K562 (cell line): ENCODE results near the gene LRP1. TPM values are rescaled to one million over a fixed set of nuclear protein-coding genes. Genes with fewer than 3 reads are reported as not detected.

Source experiments
- ATAC-seq: fragments of 200-7000 bp; cut with Tn5 transposase; 3 replicates; pipeline ENCODE4 v1.9.1; 2020; ENCODE audit warnings: moderate library complexity
- BruUV-seq: library from RNA; stranded (reverse); fragments of 400-500 nt; replicated peaks from 2 replicates; lab custom pipeline; 2021; lab: Mats Ljungman, UMichigan
- CTCF ChIA-PET: fragments of 300-600 bp; formaldehyde crosslinking; extraction: SDS; loops from one replicate; lab custom pipeline; 2021; ENCODE audit warnings: low intra/inter-chr PET ratio; lab: Yijun Ruan, JAX
- POLR2A ChIA-PET: fragments of 300-600, 350-650 bp; sonication (Branson Sonifier 250); formaldehyde crosslinking; extraction: SDS; loops from one replicate; lab custom pipeline; 2021; ENCODE audit warnings: antibody characterized with exemption, inconsistent platforms; lab: Yijun Ruan, JAX
- DNase-seq, 4 experiments: peaks; one replicate each; pipeline versions ENCODE4 v3.0.0 to v3.0.0-alpha.2; 2011 to 2018; ENCODE audit warnings: low spot score in 3 of 4, mixed read lengths in 3 of 4; ENCODE audit errors: extremely low read depth in 1 of 4
- FAIRE-seq: peaks from 2 replicates; lab custom pipeline; 2011; peaks lifted over from hg19 to GRCh38; lab: Jason Lieb, UNC
- H2AFZ ChIP-seq: 2 replicates; pipeline ENCODE4 v1.6.0; 2011; ENCODE audit warnings: low read depth, low read length, control low read depth, inconsistent platforms
- H3K27ac ChIP-seq: fragments of 200-600 bp; 3 replicates; pipeline ENCODE4 v1.8.0; 2011; ENCODE audit warnings: low read depth, mild to moderate bottlenecking, control low read depth, inconsistent platforms, low read length, moderate library complexity, mixed read lengths; ENCODE audit errors: extremely low read depth
- H3K27me3 ChIP-seq, 2 experiments: fragments of 300-600 bp in 1 of 2; 2 replicates in 1 of 2; 3 replicates in 1 of 2; pipeline versions ENCODE4 v1.6.0 to v1.8.0; 2011; ENCODE audit warnings: inconsistent platforms in 2 of 2, low read length in 2 of 2, mild to moderate bottlenecking in 1 of 2, mixed read lengths in 1 of 2, moderate library complexity in 1 of 2; ENCODE audit not compliant: control insufficient read depth in 2 of 2, insufficient read depth in 2 of 2
- H3K36me3 ChIP-seq: fragments of 300-600 bp; 3 replicates; pipeline ENCODE4 v1.8.0; 2011; ENCODE audit warnings: mild to moderate bottlenecking, low read length, inconsistent platforms; ENCODE audit not compliant: control insufficient read depth, insufficient read depth
- H3K4me1 ChIP-seq, 2 experiments: fragments of 200-600 bp in 1 of 2; replicated peaks in 1 of 2; 2 replicates in 1 of 2; 3 replicates in 1 of 2; pipeline versions ENCODE4 v1.5.1 to v1.8.0; 2011; ENCODE audit warnings: inconsistent platforms in 2 of 2, low read length in 2 of 2, mild to moderate bottlenecking in 1 of 2, mixed read lengths in 1 of 2, moderate library complexity in 1 of 2; ENCODE audit not compliant: control insufficient read depth in 2 of 2, insufficient read depth in 2 of 2
- H3K4me2 ChIP-seq: 2 replicates; pipeline ENCODE4 v1.6.1; 2011; ENCODE audit warnings: low read length, control low read depth, inconsistent platforms, mixed read lengths; ENCODE audit not compliant: insufficient read depth
- H3K4me3 ChIP-seq: fragments of 200-600 bp; sonication (generic), shearing (Covaris generic); 2 replicates; pipeline ENCODE4 v1.5.1; 2016; ENCODE audit warnings: control low read depth, inconsistent platforms
- H3K79me2 ChIP-seq: fragments of 200-600 bp; 3 replicates; pipeline ENCODE4 v1.8.0; 2011; ENCODE audit warnings: low read length, inconsistent platforms; ENCODE audit not compliant: control insufficient read depth, insufficient read depth
- H3K9ac ChIP-seq, 2 experiments: 2 replicates each; pipeline versions ENCODE4 v1.6.0 to v1.6.1; 2011; ENCODE audit warnings: low read depth in 2 of 2, low read length in 2 of 2, control low read depth in 1 of 2, inconsistent platforms in 1 of 2, mild to moderate bottlenecking in 1 of 2, mixed read lengths in 1 of 2; ENCODE audit not compliant: insufficient read depth in 1 of 2
- H3K9me1 ChIP-seq: one replicate; pipeline ENCODE4 v1.6.0; 2011; ENCODE audit warnings: inconsistent platforms, mild to moderate bottlenecking, low read length, moderate library complexity; ENCODE audit not compliant: control insufficient read depth, insufficient read depth
- H3K9me3 ChIP-seq: replicated peaks from 2 replicates; pipeline ENCODE4 v1.5.1; 2011; ENCODE audit warnings: low read depth, low read length, inconsistent platforms; ENCODE audit not compliant: control insufficient read depth, insufficient read depth
- H4K20me1 ChIP-seq: replicated peaks from 2 replicates; pipeline ENCODE4 v1.6.1; 2011; ENCODE audit warnings: low read length, inconsistent platforms, mixed read lengths; ENCODE audit not compliant: control insufficient read depth, insufficient read depth
- BCOR ChIP-seq: fragments of 450-650 bp; IDR thresholded peaks from 2 replicates; pipeline ENCODE4 v1.6.1; 2016
- CREM ChIP-seq: IDR thresholded peaks from 2 replicates; pipeline ENCODE4 v1.6.1; 2014; ENCODE audit warnings: antibody characterized with exemption, low read depth
- KDM1A ChIP-seq, 2 experiments: fragments of 450-650 bp; IDR thresholded peaks; 2 replicates each; pipeline ENCODE4 v1.6.1; 2016; ENCODE audit warnings: mild to moderate bottlenecking in 2 of 2
- WGBS: fragments of 100-300 bp; shearing (Covaris generic); methylation state at CpG from one replicate; pipeline ENCODE4 v1.1.6; 2016; ENCODE audit warnings: low coverage, mixed read lengths; ENCODE audit not compliant: insufficient coverage; ENCODE audit errors: missing lambda C conversion rate; 5-methylcytosine and 5-hydroxymethylcytosine counted together
- in situ Hi-C: fragments of 300-500 bp; cut with MboI; formaldehyde crosslinking; loops from 4 replicates; pipeline ENCODE4 v1.15.0; 2018; ENCODE audit warnings: inconsistent platforms, mixed read lengths
- intact Hi-C: fragments of 100-400 bp; cut with micrococcal nuclease; formaldehyde crosslinking; loops from 2 replicates; pipeline ENCODE4 v1.14.2; 2022
- polyA plus RNA-seq, 8 experiments: library from polyadenylated mRNA; depleted of rRNA in 4 of 8; stranded (reverse) in 5 of 8; unstranded in 3 of 8; fragments of >200 nt; fragmentation: Nextera tagmentation in 2 of 8; fragmentation: Illumina TruSeq in 1 of 8; extraction: Ambion mirVana in 2 of 8; extraction: Trizol in 1 of 8; gene quantifications; 2 replicates each; pipeline versions ENCODE4 v1.2.1 to v1.2.3, GENCODE V29; 2011 to 2014; ENCODE audit warnings: inconsistent platforms in 1 of 8, missing spikeins in 1 of 8
- total RNA-seq, 7 experiments: library from RNA; depleted of rRNA in 6 of 7; stranded (reverse); fragments of >200 nt in 6 of 7; fragmentation: Illumina TruSeq in 2 of 7; extraction: Trizol in 2 of 7; gene quantifications; 2 replicates each; pipeline versions ENCODE4 v1.2.1 to v1.2.3, GENCODE V29; 2011 to 2021; ENCODE audit warnings: low replicate concordance in 1 of 7
- TF ChIP-seq, protein P1 (sequence below): fragments of 250-450 bp; sonication (Bioruptor Pico); IDR thresholded peaks from 2 replicates; pipeline ENCODE4 v1.4.0; 2020

LRP1 gene
- total and polyA plus RNA-seq, 9 of the 15 experiments (the other 6 are each of a cell fraction or from before 2014, with no cell fraction given), result 0.04 to 0.64 (median 0.19) TPM; not detected in 2

DNA sequence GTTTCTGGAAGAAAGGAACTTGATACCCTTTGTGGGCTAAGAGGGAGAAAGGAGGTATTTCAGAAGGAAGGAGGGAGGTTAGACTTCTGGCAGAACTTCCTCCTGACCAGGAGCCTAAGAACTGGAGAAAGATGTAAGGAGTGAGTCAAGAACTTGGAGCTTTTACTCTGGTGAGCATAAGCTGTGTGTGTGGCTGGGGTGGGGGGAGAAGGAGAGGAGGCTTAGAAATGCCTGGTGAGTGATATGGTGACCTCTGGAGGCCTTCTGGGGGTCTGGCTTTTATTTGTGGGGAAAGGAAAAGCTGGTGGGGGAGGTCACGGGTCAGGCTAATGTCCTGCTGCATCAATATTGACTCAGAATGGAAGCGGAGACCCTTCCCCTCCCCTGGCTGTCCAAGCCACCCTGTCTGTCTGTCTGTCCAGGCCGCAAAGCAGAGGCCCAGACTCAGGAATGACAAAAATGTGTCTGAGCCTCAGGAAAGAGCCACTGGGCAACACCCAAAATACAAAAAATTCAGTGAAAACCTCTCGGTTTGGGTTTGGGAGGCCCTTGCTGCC is 4.8 kb downstream of the LRP1 start:
- H3K27ac ChIP-seq, result no peak overlapping the region
- TF ChIP-seq, protein P1, sequence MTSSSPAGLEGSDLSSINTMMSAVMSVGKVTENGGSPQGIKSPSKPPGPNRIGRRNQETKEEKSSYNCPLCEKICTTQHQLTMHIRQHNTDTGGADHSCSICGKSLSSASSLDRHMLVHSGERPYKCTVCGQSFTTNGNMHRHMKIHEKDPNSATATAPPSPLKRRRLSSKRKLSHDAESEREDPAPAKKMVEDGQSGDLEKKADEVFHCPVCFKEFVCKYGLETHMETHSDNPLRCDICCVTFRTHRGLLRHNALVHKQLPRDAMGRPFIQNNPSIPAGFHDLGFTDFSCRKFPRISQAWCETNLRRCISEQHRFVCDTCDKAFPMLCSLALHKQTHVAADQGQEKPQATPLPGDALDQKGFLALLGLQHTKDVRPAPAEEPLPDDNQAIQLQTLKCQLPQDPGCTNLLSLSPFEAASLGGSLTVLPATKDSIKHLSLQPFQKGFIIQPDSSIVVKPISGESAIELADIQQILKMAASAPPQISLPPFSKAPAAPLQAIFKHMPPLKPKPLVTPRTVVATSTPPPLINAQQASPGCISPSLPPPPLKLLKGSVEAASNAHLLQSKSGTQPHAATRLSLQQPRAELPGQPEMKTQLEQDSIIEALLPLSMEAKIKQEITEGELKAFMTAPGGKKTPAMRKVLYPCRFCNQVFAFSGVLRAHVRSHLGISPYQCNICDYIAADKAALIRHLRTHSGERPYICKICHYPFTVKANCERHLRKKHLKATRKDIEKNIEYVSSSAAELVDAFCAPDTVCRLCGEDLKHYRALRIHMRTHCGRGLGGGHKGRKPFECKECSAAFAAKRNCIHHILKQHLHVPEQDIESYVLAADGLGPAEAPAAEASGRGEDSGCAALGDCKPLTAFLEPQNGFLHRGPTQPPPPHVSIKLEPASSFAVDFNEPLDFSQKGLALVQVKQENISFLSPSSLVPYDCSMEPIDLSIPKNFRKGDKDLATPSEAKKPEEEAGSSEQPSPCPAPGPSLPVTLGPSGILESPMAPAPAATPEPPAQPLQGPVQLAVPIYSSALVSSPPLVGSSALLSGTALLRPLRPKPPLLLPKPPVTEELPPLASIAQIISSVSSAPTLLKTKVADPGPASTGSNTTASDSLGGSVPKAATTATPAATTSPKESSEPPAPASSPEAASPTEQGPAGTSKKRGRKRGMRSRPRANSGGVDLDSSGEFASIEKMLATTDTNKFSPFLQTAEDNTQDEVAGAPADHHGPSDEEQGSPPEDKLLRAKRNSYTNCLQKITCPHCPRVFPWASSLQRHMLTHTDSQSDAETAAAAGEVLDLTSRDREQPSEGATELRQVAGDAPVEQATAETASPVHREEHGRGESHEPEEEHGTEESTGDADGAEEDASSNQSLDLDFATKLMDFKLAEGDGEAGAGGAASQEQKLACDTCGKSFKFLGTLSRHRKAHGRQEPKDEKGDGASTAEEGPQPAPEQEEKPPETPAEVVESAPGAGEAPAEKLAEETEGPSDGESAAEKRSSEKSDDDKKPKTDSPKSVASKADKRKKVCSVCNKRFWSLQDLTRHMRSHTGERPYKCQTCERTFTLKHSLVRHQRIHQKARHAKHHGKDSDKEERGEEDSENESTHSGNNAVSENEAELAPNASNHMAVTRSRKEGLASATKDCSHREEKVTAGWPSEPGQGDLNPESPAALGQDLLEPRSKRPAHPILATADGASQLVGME, result no peak
- TF ChIP-seq BCOR (peak; percentile 71), KDM1A (IDR thresholded peaks at IDR 0.05) (0 out of 4 replicates have a peak, but pooled peaks have one; percentile 17 to 33), CREM (no peak)
- H3K4me3 ChIP-seq, result no peak overlapping the region
- ChIA-PET POLR2A (interaction anchor here (0.5 to 1.3 kb wide), 4 partner anchors 21 to 505 kb away, joined by 3 to 4 read pairs (median 4); partner anchors contain the start of gene STAT6), CTCF (no interaction called here)
- 66% methylated on average over 3 of the region's 4 CpGs for WGBS
- H3K9ac ChIP-seq, result peak overlapping the region in 1 of 2 experiments; percentile 6; a peak in 1 of 4 replicates
- ATAC-seq (0 out of 3 replicates have a peak, but pooled peaks have one; percentile 18), FAIRE-seq (no peak), DNase-seq (no peak)
- BruUV-seq, result no TSS peak
- H3K9me1 ChIP-seq, result no peaks in the 10 kb centered on the region
- no peak overlapping the region for H2AFZ ChIP-seq
- H3K79me2 ChIP-seq, result no peaks in the 10 kb centered on the region
- H3K36me3 ChIP-seq, result no peaks in the 10 kb centered on the region
- in situ Hi-C loops, result no loop called here
- H3K27me3 ChIP-seq, result no peaks in the 10 kb centered on the region
- H3K9me3 ChIP-seq, result no peaks in the 10 kb centered on the region
- no peak overlapping the region for H3K4me2 ChIP-seq
- intact Hi-C loops, result no loop called here
- H4K20me1 ChIP-seq, result no peaks in the 10 kb centered on the region
- peaks cover 13 to 28% of the 10 kb centered on the region in 2 experiments for H3K4me1 ChIP-seq
